GM21825 (cell line): ENCODE data around the gene SRGAP1.
"Not testable (repeated sequence)": the region's sequence is repeated elsewhere in the genome, so short reads cannot be mapped to it uniquely, and the experiment has no call there.

Experiments
- ATAC-seq: cut with Tn5 transposase; IDR thresholded peaks from one replicate; pipeline ENCODE4 v1.9.1; 2021; ENCODE audit warnings: mild to moderate bottlenecking, moderate library complexity; ENCODE audit not compliant: unreplicated experiment

The SRGAP1 gene

GRCh38 chr12:64034901-64035576 lies 190.5 kb downstream of the SRGAP1 start:
- ATAC-seq: no peak

- no peak for ATAC-seq
Measured at GRCh38 chr12:64036414-64036813, 191.9 kb downstream of the SRGAP1 start.

- ATAC-seq: no peak
Measured at GRCh38 chr12:64039281-64039871, 194.9 kb downstream of the SRGAP1 start.

- no peak for ATAC-seq
Measured at GRCh38 chr12:64042911-64043310, 198.4 kb downstream of the SRGAP1 start.

GRCh38 chr12:64044191-64044590 lies 199.7 kb downstream of the SRGAP1 start:
- ATAC-seq: no peak

- no peak for ATAC-seq
Measured at GRCh38 chr12:64051057-64051456, 206.6 kb downstream of the SRGAP1 start.

- ATAC-seq: no peak
Measured at GRCh38 chr12:64053117-64053516, 208.6 kb downstream of the SRGAP1 start.

GRCh38 chr12:64054079-64054520 lies 209.6 kb downstream of the SRGAP1 start:
- no peak for ATAC-seq

- no peak for ATAC-seq
Measured at GRCh38 chr12:64056741-64057140, 212.2 kb downstream of the SRGAP1 start.

- ATAC-seq: no peak
Measured at GRCh38 chr12:64057706-64058105, 213.2 kb downstream of the SRGAP1 start.

- no peak for ATAC-seq
Measured at GRCh38 chr12:64058541-64059265, 214.2 kb downstream of the SRGAP1 start.

GRCh38 chr12:64059685-64060084 lies 215.2 kb downstream of the SRGAP1 start:
- ATAC-seq: no peak

GRCh38 chr12:64061868-64062375 lies 217.4 kb downstream of the SRGAP1 start:
- ATAC-seq: no peak

- no peak for ATAC-seq
Measured at GRCh38 chr12:64063121-64063520, 218.6 kb downstream of the SRGAP1 start.

GRCh38 chr12:64064240-64064639 lies 219.7 kb downstream of the SRGAP1 start:
- ATAC-seq: no peak

GRCh38 chr12:64064706-64065105 lies 220.2 kb downstream of the SRGAP1 start:
- ATAC-seq: no peak

- ATAC-seq: no peak
Measured at GRCh38 chr12:64065881-64066451, 221.5 kb downstream of the SRGAP1 start.

GRCh38 chr12:64066776-64067175 lies 222.3 kb downstream of the SRGAP1 start:
- no peak for ATAC-seq

GRCh38 chr12:64070454-64070853 lies 226.0 kb downstream of the SRGAP1 start:
- ATAC-seq: no peak

- ATAC-seq: no peak
Measured at GRCh38 chr12:64072916-64073575, 228.5 kb downstream of the SRGAP1 start.

GRCh38 chr12:64076565-64076964 lies 232.1 kb downstream of the SRGAP1 start:
- ATAC-seq: not testable (repeated sequence)
